ENCODE data around the gene DNAH5.

DNAH5 gene

DNA sequence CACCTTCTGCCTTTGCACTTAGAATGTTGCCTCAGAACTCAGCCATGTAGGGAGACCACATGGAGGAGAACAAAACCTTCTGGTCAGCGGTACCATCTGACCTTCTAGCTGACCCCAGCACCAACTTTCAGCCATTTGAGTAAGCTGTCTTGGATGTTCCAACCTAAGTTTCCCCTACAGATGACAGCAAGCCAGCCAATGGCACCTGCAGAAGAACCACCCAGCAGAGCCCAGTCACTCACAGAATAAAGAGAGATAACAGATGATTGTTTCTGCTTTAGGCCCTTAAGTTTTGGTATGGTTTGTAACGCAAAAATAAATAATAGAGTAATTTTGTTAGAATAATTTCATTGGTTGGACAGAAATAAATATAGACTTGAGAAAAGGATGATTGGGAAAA, 10.4 kb downstream of the DNAH5 start:
- FAIRE-seq: no peak

DNA sequence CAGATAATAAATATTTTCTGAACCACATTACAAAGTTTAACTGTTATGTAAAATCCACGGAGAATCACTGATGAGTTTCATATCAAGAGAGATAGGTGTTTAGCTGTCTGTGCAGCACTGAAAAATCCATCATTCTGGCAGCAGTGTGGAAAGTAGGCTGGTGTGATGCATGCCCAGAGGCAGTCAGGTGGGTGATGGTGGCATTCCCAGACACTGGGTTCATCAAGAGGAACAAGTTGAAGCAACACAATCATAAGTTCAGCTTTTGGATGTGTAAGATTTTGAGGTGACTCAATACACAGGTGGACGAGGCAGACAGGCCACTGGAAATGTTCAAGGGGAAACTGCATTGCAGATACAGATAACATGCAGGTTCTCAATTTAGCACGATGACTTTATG, 11.9 kb downstream of the DNAH5 start:
- no peak for FAIRE-seq

DNA sequence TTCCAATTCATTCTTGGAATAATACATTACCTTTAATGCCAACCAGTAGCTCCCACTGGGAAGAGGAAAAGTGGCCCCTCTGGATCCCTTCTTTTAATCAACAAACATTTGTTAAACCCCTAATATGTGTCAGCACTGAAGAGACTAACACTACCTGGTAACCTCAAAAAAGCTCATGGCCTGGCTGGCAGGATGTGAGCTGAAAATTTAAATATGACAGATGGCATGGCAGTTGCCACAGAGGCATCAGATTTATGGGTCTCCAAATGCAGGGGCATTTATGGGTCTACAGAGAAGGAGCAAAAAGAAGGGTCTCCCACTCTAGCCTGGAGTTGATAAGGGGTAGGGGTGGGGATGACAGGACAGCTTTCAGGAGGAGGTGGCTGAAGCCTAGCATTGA, 12.5 kb downstream of the DNAH5 start:
- FAIRE-seq: no peak

DNA sequence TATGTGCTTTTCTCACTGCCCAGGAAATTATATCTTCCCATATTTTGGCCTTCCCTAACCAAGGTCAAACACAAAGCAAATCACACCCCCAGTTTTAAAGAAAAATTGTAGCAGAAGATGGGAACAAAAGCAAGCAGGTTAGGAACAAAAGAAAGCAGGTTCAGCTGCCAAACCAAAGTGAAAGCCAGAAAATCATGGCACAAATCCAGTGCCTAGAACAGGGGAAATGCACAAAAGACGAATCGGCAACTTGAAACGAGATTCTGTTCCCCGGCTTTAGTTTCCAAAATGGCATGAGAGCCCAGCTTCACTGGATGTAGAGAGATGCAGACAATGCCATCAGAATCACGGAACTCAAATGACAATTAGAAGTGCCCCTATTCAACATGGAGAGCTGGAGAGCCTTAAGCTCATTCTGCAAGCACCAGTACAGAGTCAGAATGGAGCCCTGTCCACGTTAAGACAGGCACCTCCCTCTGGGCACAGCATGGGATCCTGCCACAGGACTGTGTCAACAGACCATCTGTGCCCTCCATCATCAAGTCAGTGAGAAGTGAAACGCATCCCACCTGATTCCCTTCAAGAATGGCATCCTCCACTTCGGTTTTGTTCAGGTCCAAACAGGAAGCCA, 13.8 kb downstream of the DNAH5 start:
- FAIRE-seq: no peak

DNA sequence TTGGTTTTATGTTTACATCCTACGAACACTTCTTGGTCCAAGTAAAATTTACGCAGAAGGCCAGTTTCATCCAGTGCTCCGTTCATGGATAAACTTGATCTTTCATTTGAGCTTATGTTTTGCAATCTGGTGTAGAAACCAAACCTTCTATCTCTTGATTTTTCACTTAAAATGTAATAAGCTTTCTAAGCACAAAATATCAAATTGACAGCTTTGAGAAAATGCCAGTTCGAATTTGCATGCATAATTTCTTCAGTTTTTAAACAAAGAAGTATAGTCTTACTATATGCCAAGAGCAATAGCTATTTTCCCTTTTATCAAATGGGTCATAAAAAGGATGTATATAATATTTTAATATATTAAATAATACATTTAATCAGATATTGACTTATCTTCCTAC, 17.8 kb downstream of the DNAH5 start:
- FAIRE-seq: no peak

DNA sequence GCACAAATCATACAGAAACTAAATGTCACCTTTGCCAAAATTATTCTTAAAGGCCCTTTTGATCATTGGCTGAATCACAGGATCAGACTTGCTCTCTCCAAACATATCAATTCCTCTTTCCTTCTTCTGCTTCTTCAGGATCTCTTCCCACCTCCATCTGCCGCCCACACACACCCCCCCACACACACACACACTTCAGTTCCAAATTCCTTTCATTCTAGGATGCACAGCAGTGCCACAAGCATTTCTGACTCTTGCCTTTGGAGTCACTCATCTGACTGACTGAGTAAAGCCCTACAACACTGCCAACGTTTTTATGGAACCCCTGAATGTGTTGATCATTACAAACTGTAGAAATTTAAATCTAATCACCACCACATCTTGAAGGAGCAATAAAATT, 22.9 kb downstream of the DNAH5 start:
- no peak for FAIRE-seq

DNA sequence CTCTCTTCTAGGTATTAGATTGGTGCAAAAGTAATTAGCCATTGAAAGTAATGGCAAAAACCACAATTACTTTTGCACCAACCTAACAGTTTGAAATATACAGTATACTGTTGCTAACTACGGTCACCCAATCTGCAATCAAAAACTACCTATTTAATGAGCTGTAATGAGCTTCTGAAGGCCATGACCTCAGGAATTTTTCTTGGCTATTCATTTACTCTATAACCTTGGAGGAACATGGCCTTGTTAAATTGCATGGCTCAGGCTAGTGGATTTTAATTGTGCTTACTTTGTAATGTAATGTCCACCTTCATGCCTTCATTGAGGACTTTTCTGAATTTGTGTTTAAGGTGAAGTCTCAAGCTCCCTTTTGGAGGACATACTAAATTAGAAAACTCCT, 24.7 kb downstream of the DNAH5 start:
- FAIRE-seq: no peak

DNA sequence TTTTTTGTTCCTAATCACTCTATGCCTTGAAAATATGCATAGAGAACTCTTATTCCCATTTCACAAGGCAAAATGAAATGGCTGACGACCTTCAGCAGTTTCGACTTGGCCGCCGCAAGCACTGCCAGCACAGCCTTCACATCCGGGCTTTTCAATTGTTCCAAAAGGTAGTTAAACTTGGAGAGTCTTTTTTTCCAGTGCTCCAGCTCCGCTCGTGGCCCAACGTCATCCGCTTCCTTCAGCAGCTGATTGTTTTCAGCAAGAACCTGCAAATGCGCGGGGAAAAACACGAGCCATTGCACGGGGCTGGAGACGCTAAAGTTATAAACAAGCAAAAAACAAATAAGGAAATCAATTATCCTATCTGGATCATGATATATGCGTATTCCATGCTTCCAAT, 25.4 kb downstream of the DNAH5 start:
- no peak for FAIRE-seq

DNA sequence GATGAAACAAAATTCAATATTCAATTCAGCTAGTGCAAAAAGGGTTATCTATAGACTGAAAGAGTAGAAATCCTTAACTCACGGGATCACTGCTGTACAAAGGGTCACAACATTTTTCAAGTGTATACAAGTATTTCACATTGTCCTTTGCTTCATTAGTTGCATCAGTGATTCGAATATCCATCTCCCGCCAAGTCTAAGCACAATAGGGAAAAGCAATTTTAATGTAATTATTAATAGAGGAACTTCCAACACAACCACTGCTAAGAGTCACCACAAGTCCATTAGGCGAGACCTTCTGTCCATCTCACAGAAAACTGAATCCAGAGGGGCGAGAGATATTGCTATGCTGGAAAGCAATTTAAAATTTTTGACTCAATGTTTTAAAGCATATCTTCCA, 27.4 kb downstream of the DNAH5 start:
- no peak for FAIRE-seq

DNA sequence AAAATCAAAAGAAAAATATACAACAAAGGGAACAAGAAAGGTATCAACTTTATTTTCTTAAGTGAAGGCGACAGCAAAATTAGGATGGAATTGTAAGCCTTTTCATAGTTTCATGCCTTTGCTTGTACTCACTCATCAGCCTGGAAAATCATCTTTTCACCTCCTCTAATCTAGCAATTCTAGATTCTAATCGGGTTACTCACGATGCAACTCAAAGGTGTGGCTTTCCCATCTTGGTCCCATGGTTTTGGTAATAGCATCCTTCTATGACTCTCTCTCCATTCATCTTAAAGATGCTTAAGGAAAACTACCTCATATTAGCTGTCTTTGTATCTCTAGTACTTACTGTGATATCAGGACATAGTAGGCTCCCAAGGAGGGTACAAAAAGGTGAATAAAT, 30.5 kb downstream of the DNAH5 start:
- no peak for FAIRE-seq

DNA sequence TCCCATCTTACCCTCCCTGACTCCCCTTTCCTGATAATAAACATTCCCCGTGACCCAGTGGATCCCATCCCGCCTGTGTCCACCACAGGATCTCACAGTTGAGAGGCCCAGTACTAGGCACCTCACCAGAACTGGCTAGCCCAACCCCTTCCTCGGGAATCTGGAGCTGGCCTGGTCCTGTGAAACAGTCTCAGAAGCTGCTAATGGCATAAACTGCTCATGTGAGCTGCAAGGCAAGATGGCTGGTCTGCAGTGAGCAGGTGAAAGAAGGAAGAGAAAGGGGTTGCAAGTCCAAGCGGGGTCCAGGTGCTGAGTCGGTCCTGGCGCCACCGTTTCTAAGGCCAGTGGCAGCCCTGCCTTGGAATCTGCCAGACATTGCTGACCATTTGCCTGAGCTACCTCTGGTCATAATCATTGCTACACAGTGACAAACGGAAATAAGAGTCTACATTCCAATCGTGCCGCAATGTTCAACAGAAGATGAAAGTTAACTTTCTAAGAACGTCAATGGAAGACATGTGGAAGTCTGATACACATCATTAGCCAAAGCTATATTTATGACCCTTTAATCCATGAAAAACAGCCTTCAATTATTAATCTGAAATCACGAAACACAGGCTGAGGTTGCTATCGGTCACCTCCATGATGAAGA, 33.7 kb downstream of the DNAH5 start:
- no peak for FAIRE-seq

DNA sequence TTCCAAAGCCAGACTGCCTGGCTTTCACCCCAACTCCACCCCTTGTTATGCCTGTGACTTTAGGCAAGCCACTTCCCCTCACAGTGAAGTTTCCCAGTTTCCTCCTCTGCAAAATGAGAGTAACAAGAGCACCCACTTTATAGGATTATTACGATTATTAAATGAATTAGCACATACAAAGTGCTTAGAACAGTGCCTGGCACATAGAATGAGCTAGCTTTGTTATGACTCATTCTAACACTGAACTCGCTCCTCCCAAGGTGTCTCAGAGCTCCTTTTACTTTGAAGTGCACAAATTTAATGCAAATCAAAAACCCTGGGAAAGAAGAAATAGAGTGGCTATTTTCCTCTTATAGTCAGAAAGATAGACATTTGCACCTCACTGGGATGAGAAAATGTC, 34.3 kb downstream of the DNAH5 start:
- FAIRE-seq: no peak

DNA sequence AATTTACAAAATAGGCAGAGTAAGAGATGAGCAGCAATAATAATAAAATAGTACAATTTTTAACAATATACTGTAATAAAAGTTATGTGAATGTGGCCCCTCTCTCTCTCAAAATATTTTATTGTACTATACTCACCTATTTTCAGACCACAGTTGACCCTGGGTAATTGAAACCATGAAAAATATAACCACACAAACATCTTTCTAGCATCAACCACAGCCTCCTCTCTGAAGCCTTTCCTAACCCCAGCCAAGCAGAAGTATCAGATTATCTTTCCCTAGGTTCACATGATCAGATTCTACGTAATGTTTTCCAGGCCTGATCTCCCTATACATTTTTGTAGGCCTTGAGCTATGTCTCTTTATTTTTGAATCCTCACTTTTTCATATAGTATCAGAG, 35.2 kb downstream of the DNAH5 start:
- no peak for FAIRE-seq

DNA sequence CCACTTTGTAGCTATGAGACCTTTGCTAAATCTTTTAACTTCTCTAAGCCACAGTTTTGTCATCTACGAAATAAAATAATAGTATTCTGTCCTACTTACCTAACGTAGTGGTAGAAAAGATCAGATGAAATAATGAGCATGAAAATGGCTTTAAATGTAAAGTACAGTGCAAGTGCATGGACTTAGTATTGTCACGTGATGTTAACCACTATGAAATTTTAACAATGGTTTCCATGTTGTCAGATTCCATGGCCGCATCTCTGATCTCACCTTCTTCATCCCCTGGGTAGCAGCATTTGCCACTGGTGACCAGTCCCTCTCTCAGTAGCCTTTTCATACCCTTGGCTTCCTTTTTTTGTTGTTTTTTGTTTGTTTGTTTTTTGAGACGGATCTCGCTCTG, 45.9 kb downstream of the DNAH5 start:
- FAIRE-seq: no peak

DNA sequence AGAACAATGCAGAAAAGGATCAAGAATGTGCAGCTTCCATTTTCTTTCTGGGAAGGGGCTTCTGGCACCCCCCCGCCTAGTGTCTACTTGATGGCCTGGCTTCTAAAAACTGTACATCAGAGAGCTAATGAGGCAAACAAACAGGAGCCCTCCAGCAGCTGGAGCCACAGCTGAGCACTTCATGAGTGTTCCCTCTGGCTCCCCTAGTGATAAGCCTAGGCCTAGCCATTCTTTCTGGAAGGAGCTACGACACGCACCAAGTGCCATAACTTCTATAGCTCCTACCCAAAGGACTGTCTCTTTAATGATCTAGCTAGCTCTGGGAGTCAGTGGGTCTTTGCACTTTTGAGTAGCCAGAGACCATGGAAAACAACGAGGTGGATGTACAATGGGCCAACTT, 66.1 kb downstream of the DNAH5 start:
- FAIRE-seq: no peak

DNA sequence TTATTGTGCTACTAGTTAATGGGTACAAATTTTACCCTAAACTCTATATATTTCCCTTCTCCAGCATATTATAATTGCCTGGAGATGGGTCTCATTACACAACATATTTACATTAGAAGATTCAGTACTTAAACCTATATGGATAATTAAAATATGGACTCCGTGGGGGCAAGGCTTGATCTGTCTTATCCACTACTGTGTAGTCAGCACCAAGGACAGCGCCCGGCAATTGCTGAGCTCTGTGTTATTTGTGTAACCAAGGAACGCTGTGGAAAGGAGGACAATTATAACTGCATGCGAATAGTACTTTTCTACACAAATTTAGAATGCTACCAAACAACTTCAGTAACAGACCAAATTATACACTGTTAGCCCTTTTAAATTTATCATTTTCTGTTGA, 77.7 kb downstream of the DNAH5 start:
- no peak for FAIRE-seq

DNA sequence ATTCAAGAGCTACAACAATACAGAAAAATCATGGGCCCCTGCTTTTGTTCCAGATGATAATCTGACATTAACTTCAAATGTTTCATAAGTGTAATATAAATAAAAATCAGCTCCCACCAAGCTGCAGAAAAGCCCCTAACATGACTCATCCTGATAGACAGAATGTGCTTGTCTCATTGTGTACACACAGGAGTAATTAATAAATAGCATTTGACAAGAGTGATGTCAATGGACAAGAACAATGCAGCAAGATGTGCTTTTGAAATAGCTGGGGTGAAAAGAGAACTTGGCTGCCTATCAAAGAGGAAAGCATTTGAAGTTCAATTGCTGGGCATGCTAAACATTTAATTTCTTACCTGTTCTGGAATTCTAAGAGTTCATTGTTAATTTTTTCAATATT, 79.2 kb downstream of the DNAH5 start:
- FAIRE-seq: no peak

DNA sequence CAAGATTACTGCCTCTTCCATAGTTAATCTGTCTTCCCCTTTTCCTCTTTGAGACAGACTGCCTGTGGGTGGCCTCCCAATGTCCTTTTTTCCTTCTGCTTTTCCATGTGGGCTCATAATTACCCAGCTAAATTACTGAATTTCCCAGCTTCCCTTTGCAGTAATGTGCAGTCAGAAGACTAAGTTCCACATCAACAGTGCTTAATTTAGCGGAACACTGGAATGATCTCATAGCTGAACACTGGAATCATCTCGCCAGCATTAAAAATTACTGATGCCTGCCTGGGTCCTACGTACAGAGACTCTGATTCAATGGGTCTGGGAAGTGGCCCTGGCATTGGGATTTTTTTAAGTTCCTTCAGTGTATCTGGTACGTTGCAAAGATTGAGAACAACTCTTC, 84.3 kb downstream of the DNAH5 start:
- FAIRE-seq: no peak

DNA sequence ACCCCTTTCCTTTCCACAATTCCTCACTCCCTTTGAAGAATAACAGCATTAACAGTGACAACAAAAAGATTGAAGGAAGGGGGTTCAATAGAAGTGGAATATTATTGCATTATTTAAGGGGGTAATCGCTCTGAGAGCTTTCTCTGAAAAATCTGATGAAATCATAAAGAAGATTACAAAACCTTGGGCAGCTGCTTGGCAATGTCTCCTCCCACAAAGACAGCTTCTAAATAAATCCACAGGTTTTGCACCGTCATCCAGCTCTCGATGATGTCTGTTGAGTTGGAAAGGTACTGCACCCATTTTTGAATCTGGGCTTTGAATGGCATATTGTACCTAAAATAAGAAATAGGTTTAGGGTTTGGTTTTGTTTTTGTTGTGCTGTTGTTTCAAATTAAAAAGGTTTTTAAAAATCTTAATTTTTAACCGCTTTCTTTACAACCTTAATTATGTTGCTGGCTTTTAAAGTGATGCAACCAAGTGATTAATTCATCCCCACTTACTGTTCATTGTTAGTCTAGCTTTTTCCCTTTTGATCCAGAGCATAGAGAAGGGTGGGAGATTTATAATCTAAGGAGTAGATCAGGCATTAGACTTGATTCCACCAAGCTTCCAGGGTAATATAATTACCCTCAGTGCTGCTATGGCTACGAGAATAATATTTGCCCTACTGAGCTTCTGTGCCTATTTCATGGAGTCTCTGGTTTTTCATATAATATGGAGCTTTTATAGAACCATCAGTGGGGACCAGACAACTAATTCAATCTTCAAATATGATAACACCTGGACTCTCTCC, 85.0 kb downstream of the DNAH5 start:
- no peak for FAIRE-seq

DNA sequence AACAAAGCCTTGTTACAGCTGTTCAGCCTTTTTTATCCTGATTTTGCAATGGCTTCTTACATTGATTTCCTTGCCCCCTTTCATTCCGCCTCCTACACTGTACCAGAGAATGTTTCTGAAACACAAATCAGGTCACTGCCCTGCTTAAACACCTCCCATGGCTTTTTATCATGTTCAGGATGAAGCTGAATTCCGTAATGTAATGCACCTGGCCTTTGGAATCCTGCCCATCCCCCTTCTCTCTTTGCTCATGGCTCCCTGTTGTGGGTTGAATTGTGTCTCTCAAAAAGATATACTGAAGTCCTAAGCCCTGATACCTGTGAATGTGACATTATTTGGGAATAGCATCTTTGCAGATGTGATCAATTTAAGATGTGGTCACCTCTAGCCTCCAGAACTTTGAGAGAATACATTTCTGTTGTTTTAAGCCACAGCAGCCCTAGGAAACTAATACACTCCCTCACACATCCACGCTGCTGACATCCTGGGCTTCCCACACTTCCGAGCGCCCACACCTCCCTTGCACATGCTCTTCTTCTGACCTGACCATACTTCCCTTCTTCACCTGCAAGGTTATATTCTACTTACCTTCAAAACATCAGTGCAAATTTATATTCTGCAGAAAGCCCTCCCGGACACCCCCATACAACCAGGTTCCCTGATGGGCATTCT, 101.2 kb downstream of the DNAH5 start:
- FAIRE-seq: no peak

DNA sequence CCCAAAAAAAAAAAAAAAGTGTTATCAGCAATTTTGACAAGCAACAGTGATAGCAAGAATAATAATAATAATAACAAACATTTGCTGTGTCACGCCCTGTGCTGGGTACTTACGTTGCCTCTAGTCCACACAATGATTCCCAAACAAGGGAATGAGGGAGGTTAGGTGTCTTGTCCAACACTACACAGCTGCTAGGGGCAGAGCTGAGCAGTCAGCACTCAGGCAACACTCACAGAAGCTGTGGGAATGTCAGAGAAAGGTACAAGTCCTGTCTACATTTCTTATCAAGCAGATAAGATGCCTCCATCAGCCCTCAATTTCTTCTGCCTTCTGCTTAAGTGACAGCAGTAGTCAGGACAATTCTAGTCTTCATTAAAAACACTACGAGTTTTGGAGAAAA, 111.0 kb downstream of the DNAH5 start:
- FAIRE-seq: no peak

DNA sequence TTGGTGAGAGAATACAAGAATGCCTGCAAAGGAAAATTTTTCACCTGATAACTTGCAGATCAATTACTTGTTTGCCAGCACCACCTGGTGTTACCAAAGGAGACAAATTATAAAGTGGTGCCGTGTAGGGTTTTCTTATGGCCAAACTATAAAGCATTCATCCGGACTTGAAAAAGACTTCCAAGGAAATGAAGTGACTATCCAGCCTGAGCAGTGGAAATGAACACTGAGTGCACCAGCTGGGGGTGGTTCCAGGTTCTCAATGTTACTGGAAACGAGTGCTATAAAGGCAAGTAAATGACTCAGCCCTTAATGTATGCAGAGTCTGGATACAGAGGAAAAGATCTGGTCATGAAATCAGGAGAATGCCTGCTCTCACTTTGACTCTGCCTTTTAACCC, 113.1 kb downstream of the DNAH5 start:
- no peak for FAIRE-seq

DNA sequence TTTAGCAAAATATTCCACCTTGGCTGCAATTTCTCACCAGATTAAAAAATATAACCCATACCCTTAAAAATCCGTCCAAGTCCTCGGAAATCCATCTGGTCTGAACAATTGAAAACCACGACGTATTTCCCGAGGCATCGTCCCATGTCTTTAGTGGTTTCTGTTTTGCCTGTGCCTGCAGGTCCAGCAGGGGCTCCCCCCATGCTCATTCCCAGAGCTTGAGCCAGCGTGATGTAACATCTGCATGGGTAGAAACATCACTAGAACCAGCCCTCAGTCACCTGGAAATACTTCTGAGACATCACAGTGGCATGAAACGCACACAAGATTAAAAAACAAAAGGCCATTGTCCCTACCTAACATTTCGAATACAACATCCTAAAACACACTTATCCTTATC, 114.0 kb downstream of the DNAH5 start:
- no peak for FAIRE-seq

DNA sequence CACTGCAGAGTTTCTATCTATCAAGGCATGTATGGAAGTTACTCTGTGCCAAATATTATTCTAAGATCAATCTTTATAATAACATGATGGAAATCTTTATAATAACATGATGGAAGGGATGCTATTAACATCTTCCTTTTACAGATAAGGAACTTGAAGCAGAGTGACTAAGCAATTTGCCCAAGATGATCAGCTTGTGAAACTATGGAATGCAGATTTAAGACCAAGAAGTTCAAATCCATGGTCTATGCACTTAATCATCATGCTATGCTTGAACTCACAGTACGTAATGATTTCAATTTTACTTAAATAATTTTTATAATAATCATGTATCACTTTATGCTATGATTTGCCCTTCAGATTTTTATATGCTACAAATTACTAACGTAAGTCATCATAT, 123.1 kb downstream of the DNAH5 start:
- no peak for FAIRE-seq
